Stimulated activated effector memory CD8-positive, alpha-beta T cell treated with anti-CD3 and anti-CD28 coated beads, Interleukin-12 subunit alpha, Interleukin-12 subunit beta, amount 100 ng/mL, for 72 hours (primary cell): ENCODE results near the gene ANAPC4.
A peak's percentile ranks its signal among the peaks of the same experiment; 100 is the strongest.

Source experiments
- ATAC-seq: fragments of 150-1000 bp; cut with Tn5 transposase; 2 replicates; pipeline ENCODE4 v1.10.0; 2021
- DNase-seq, 2 donors: peaks; one replicate each; pipeline ENCODE4 v3.0.0; 2021 to 2022; ENCODE audit warnings: low spot score in 2 of 2
- H3K27ac Mint-ChIP-seq: one replicate; pipeline ENCODE4 v1.8.0; 2022; ENCODE audit warnings: mild to moderate bottlenecking, mixed read lengths
- H3K36me3 Mint-ChIP-seq: one replicate; pipeline ENCODE4 v1.8.0; 2022; ENCODE audit warnings: mild to moderate bottlenecking, mixed read lengths
- H3K4me1 Mint-ChIP-seq: one replicate; pipeline ENCODE4 v1.8.0; 2022; ENCODE audit warnings: mixed read lengths
- H3K4me3 Mint-ChIP-seq: one replicate; pipeline ENCODE4 v1.8.0; 2022; ENCODE audit warnings: mild to moderate bottlenecking, mixed read lengths
- H3K9me3 Mint-ChIP-seq: one replicate; pipeline ENCODE4 v1.8.0; 2022; ENCODE audit warnings: mixed read lengths

The ANAPC4 gene

GRCh38 chr4:25439918-25440477 is 62.9 kb downstream of the ANAPC4 start:
- Mint-ChIP-seq H3K36me3 (no peaks in the 10 kb centered on the region), H3K27ac (no peak overlapping the region), H3K9me3 (peaks cover 2% of the 10 kb centered on the region), H3K4me3 (no peak overlapping the region), H3K4me1 (no peaks in the 10 kb centered on the region)
- DNase-seq: peak; percentile 40 to 76
- ATAC-seq: peak; percentile 81

GRCh38 chr4:25440478-25441030 is 63.5 kb downstream of the ANAPC4 start:
- no peak overlapping the region for H3K4me3 Mint-ChIP-seq
- H3K36me3 Mint-ChIP-seq: no peaks in the 10 kb centered on the region
- no peak overlapping the region for H3K27ac Mint-ChIP-seq
- H3K4me1 Mint-ChIP-seq: no peaks in the 10 kb centered on the region
- no peak for DNase-seq
- no peak for ATAC-seq
- H3K9me3 Mint-ChIP-seq: peaks cover 2% of the 10 kb centered on the region

GRCh38 chr4:25441519-25442117 is 64.6 kb downstream of the ANAPC4 start:
- Mint-ChIP-seq H3K9me3 (peaks cover 2% of the 10 kb centered on the region), H3K36me3 (no peaks in the 10 kb centered on the region), H3K4me1 (no peaks in the 10 kb centered on the region), H3K27ac (no peak overlapping the region), H3K4me3 (no peak overlapping the region)
- DNase-seq (no peak), ATAC-seq (no peak)

GRCh38 chr4:25442863-25443307 is 65.8 kb downstream of the ANAPC4 start:
- H3K27ac Mint-ChIP-seq: no peak overlapping the region
- H3K4me1 Mint-ChIP-seq: no peaks in the 10 kb centered on the region
- ATAC-seq (no peak), DNase-seq (no peak)
- no peaks in the 10 kb centered on the region for H3K36me3 Mint-ChIP-seq
- H3K4me3 Mint-ChIP-seq: no peak overlapping the region
- peaks cover 2% of the 10 kb centered on the region for H3K9me3 Mint-ChIP-seq

- Mint-ChIP-seq H3K4me3 (no peak overlapping the region), H3K27ac (no peak overlapping the region), H3K4me1 (no peaks in the 10 kb centered on the region), H3K36me3 (no peaks in the 10 kb centered on the region), H3K9me3 (peaks cover 1% of the 10 kb centered on the region)
- ATAC-seq: no peak
- DNase-seq: no peak
Measured at GRCh38 chr4:25443851-25444250, 66.8 kb downstream of the ANAPC4 start.

- H3K9me3 Mint-ChIP-seq: no peaks in the 10 kb centered on the region
- no peaks in the 10 kb centered on the region for H3K4me1 Mint-ChIP-seq
- no peak overlapping the region for H3K27ac Mint-ChIP-seq
- no peaks in the 10 kb centered on the region for H3K36me3 Mint-ChIP-seq
- no peak for ATAC-seq
- DNase-seq: no peak
- no peak overlapping the region for H3K4me3 Mint-ChIP-seq
Measured at GRCh38 chr4:25446611-25447010, 69.5 kb downstream of the ANAPC4 start.

- peak; percentile 39 for ATAC-seq
- no peak overlapping the region for H3K27ac Mint-ChIP-seq
- DNase-seq: no peak
Measured at GRCh38 chr4:25448379-25449109, 71.5 kb downstream of the ANAPC4 start.

GRCh38 chr4:25449270-25449669 is 72.2 kb downstream of the ANAPC4 start:
- Mint-ChIP-seq H3K36me3 (no peaks in the 10 kb centered on the region), H3K4me3 (no peak overlapping the region), H3K9me3 (no peaks in the 10 kb centered on the region), H3K4me1 (peaks cover 5% of the 10 kb centered on the region), H3K27ac (no peak overlapping the region)
- DNase-seq (no peak), ATAC-seq (no peak)

More at GRCh38 chr4:25448379-25449109, 71.5 kb downstream of the ANAPC4 start:
- Mint-ChIP-seq H3K4me3 (no peak overlapping the region), H3K9me3 (no peaks in the 10 kb centered on the region), H3K4me1 (peaks cover 3% of the 10 kb centered on the region), H3K36me3 (no peaks in the 10 kb centered on the region)

GRCh38 chr4:25449688-25450087 is 72.6 kb downstream of the ANAPC4 start:
- peaks cover 5% of the 10 kb centered on the region for H3K4me1 Mint-ChIP-seq
- no peak for DNase-seq

GRCh38 chr4:25450491-25450901 is 73.4 kb downstream of the ANAPC4 start:
- Mint-ChIP-seq H3K4me1 (peaks cover 5% of the 10 kb centered on the region), H3K36me3 (no peaks in the 10 kb centered on the region), H3K9me3 (no peaks in the 10 kb centered on the region), H3K27ac (no peak overlapping the region), H3K4me3 (no peak overlapping the region)
- no peak for ATAC-seq
- DNase-seq: no peak

More at GRCh38 chr4:25449688-25450087, 72.6 kb downstream of the ANAPC4 start:
- no peak overlapping the region for H3K4me3 Mint-ChIP-seq
- no peaks in the 10 kb centered on the region for H3K36me3 Mint-ChIP-seq
- no peak overlapping the region for H3K27ac Mint-ChIP-seq
- ATAC-seq: peak; percentile 17
- no peaks in the 10 kb centered on the region for H3K9me3 Mint-ChIP-seq

- no peak for DNase-seq
- no peaks in the 10 kb centered on the region for H3K36me3 Mint-ChIP-seq
- H3K27ac Mint-ChIP-seq: no peak overlapping the region
- H3K4me3 Mint-ChIP-seq: no peak overlapping the region
- peaks cover 5% of the 10 kb centered on the region for H3K4me1 Mint-ChIP-seq
- H3K9me3 Mint-ChIP-seq: no peaks in the 10 kb centered on the region
- no peak for ATAC-seq
Measured at GRCh38 chr4:25451676-25452075, 74.6 kb downstream of the ANAPC4 start.

- H3K4me1 Mint-ChIP-seq: peaks cover 5% of the 10 kb centered on the region
- DNase-seq (no peak), ATAC-seq (no peak)
- no peak overlapping the region for H3K4me3 Mint-ChIP-seq
- no peaks in the 10 kb centered on the region for H3K9me3 Mint-ChIP-seq
- H3K36me3 Mint-ChIP-seq: no peaks in the 10 kb centered on the region
- H3K27ac Mint-ChIP-seq: no peak overlapping the region
Measured at GRCh38 chr4:25452081-25452480, 75.0 kb downstream of the ANAPC4 start.

- Mint-ChIP-seq H3K27ac (no peak overlapping the region), H3K9me3 (no peaks in the 10 kb centered on the region), H3K4me3 (no peak overlapping the region), H3K4me1 (peaks cover 5% of the 10 kb centered on the region), H3K36me3 (no peaks in the 10 kb centered on the region)
- DNase-seq (no peak), ATAC-seq (no peak)
Measured at GRCh38 chr4:25454476-25454875, 77.4 kb downstream of the ANAPC4 start.

- no peak for DNase-seq
- Mint-ChIP-seq H3K4me1 (peaks cover 5% of the 10 kb centered on the region), H3K9me3 (no peaks in the 10 kb centered on the region), H3K27ac (no peak overlapping the region), H3K4me3 (no peak overlapping the region), H3K36me3 (no peaks in the 10 kb centered on the region)
- no peak for ATAC-seq
Measured at GRCh38 chr4:25457053-25457715, 80.1 kb downstream of the ANAPC4 start.

- H3K36me3 Mint-ChIP-seq: no peaks in the 10 kb centered on the region
- no peak for ATAC-seq
Measured at GRCh38 chr4:25466966-25467697, 90.1 kb downstream of the ANAPC4 start.

More at GRCh38 chr4:25466966-25467697, 90.1 kb downstream of the ANAPC4 start:
- no peak overlapping the region for H3K4me3 Mint-ChIP-seq
- H3K9me3 Mint-ChIP-seq: peaks cover 4% of the 10 kb centered on the region
- no peak for DNase-seq
- no peaks in the 10 kb centered on the region for H3K4me1 Mint-ChIP-seq
- H3K27ac Mint-ChIP-seq: no peak overlapping the region
